GM11168 (cell line): ENCODE measurements around the gene VIT.
"Not testable (repeated sequence)": the region's sequence is repeated elsewhere in the genome, so short reads cannot be mapped to it uniquely, and the experiment has no call there.

Experiments
- in situ Hi-C: fragments of 300-500 bp; cut with MboI; formaldehyde crosslinking; loops from one replicate; pipeline ENCODE4 v1.12.0; 2022; ENCODE audit warnings: low sequenced_read_pairs; ENCODE audit not compliant: unreplicated experiment

VIT gene

DNA sequence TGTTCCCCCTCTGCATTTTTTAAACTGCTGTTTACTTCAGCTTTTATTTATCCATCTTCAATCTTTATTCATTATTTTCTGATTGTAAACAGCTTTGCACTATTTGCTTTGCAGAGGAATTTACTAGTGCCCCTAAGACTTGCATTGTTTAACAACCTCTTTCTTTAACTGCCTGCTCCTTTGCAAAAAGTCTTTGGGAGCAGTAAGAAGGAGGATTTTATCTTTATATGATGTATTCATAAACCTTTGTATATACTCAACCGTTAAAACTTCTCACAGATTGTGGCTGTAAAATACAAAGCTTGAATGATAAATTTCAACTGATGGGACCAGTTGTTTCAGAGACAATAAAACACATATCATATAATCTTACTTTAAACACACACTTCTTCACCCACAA lies 20.1 kb upstream of the VIT start:
- in situ Hi-C loops, result no loop called here

GRCh38 chr2:36677386-36677785 lies 19.1 kb upstream of the VIT start:
- in situ Hi-C loops, result no loop called here

GRCh38 chr2:36677996-36678605 lies 18.4 kb upstream of the VIT start:
- in situ Hi-C loops, result no loop called here

- in situ Hi-C loops, result no loop called here
Measured at GRCh38 chr2:36678856-36679255, 17.7 kb upstream of the VIT start.

GRCh38 chr2:36680012-36680411 lies 16.5 kb upstream of the VIT start:
- in situ Hi-C loops, result no loop called here

GRCh38 chr2:36682562-36682961 lies 13.9 kb upstream of the VIT start:
- in situ Hi-C loops, result no loop called here

- in situ Hi-C loops, result no loop called here
Measured at GRCh38 chr2:36683002-36683401, 13.5 kb upstream of the VIT start.

DNA sequence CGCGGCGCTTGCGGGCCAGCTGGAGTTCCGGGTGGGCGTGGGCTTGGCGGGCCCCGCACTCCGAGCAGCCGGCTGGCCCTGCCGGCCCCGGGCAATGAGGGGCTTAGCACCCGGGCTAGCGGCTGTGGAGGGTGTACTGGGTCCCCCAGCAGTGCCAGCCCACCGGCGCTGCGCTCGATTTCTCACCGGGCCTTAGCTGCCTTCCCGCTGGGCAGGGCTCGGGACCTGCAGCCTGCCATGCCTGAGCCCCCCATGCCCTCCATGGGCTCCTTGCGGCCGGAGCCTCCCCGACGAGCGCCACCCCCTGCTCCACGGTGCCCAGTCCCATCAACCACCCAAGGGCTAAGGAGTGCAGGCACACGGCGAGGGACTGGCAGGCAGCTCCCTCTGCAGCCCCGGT lies 8.2 kb upstream of the VIT start:
- in situ Hi-C loops, result not testable (repeated sequence)

GRCh38 chr2:36689013-36689412 lies 7.5 kb upstream of the VIT start:
- in situ Hi-C loops, result not testable (repeated sequence)

- in situ Hi-C loops, result no loop called here
Measured at GRCh38 chr2:36692121-36692520, 4.4 kb upstream of the VIT start.

GRCh38 chr2:36693825-36694224 lies 2.7 kb upstream of the VIT start:
- in situ Hi-C loops, result no loop called here

- in situ Hi-C loops, result no loop called here
Measured at GRCh38 chr2:36695746-36696415, 626 bp upstream of the VIT start.

- in situ Hi-C loops, result no loop called here
Measured at GRCh38 chr2:36697424-36698066, 1.0 kb downstream of the VIT start.

DNA sequence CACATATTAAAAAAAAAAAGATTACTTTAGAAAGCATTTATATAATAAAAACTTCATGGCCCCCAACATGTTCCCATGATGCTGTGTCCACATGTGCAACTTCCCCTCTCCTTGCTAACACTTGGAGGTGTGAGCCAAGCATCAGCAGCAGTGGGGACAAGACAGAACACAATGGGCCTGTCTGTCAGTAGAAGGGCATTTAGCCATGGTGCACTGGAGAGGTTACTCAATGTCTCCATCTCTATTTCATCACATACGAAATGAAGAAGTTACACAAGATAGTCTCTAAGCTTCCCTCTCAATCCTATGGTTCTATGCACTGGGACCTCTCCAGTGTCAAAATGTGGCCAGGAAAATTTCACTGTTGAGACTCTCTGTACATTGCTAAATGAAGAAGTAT lies 2.5 kb downstream of the VIT start:
- in situ Hi-C loops, result no loop called here

GRCh38 chr2:36700311-36700710 lies 3.8 kb downstream of the VIT start:
- in situ Hi-C loops, result no loop called here

- in situ Hi-C loops, result no loop called here
Measured at GRCh38 chr2:36701391-36701795, 4.9 kb downstream of the VIT start.

DNA sequence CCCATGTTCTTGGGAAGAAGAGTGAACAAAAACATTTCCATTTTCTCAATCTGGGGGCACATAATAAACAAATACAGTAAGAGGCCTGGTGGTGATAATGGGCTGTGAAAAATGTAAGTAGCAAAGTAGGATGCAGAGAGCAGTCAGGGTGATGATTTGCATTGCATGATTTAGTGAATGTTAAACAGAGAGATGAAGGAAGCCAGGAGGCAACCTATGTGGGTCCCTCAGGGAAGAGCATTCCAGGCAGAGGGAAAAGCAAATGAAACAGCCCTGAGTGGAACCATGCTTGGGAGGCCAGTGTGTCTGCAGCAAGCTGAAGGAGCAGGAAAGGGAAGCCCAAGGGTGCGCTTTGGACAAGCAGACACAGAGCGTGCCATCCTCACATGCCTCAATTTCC lies 5.4 kb downstream of the VIT start:
- in situ Hi-C loops, result no loop called here

DNA sequence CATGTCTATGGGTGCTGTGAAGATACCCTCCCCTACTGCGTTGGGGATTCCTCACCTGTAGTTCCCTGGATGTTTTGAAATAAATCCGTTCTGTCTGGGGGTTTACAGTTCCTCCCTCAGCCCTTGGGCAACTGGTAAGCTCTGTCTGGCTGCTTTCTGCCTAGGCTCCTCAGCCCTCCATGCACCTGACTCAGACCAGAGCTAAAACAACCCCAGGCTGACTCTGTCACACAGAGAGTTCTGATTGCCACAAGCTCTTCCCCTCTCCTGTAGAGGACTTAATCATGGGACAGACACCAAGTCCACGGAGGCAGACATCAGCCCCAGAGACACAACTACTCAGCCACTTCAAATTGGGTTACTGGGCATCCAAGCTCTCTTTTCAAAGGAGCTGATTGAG lies 6.3 kb downstream of the VIT start:
- in situ Hi-C loops, result no loop called here

- in situ Hi-C loops, result no loop called here
Measured at GRCh38 chr2:36704475-36705150, 8.1 kb downstream of the VIT start.

DNA sequence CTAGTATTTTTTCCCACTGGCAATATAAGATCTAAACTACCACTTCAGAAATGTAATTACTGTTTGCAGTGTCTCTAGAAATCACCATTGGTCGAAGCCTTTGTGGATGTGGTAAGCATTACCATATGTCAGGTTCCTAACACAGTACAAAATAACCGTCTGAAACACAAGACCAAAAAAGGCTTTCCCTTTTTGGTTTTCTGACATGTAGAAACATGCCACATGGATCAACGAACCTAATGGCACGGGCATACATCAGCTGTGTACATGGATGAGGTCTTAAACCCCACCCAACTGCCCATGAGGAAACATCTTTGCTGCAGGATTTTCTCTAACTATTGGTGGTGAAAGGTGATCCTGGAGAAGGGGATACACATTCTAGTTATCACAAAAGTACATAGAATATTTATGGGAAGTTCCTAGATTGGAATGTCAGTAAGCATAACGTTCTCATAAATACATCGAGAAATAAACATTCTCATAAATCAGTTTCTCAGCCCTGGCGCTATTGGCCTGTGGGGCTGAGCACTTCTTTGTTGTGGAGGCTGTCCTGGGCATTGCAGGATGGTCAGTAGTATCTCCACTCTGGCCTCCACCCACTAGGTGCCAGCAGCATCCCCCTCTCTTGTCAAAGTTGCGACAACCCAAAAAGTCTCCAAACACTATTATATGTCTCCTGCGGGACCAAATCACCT lies 9.0 kb downstream of the VIT start:
- in situ Hi-C loops, result no loop called here
